Fibroblast of gingiva (primary cell): ENCODE results near the gene IGFBP6.
"Not testable (repeated sequence)": the region's sequence is repeated elsewhere in the genome, so short reads cannot be mapped to it uniquely, and the experiment has no call there.

Experiments
- DNase-seq: peaks from one replicate; pipeline ENCODE4 v3.0.0-alpha.2; 2011; ENCODE audit warnings: low read depth

IGFBP6 gene

GRCh38 chr12:53070877-53071492, 26.5 kb upstream of the IGFBP6 start:
- peak; percentile 5 for DNase-seq

DNA sequence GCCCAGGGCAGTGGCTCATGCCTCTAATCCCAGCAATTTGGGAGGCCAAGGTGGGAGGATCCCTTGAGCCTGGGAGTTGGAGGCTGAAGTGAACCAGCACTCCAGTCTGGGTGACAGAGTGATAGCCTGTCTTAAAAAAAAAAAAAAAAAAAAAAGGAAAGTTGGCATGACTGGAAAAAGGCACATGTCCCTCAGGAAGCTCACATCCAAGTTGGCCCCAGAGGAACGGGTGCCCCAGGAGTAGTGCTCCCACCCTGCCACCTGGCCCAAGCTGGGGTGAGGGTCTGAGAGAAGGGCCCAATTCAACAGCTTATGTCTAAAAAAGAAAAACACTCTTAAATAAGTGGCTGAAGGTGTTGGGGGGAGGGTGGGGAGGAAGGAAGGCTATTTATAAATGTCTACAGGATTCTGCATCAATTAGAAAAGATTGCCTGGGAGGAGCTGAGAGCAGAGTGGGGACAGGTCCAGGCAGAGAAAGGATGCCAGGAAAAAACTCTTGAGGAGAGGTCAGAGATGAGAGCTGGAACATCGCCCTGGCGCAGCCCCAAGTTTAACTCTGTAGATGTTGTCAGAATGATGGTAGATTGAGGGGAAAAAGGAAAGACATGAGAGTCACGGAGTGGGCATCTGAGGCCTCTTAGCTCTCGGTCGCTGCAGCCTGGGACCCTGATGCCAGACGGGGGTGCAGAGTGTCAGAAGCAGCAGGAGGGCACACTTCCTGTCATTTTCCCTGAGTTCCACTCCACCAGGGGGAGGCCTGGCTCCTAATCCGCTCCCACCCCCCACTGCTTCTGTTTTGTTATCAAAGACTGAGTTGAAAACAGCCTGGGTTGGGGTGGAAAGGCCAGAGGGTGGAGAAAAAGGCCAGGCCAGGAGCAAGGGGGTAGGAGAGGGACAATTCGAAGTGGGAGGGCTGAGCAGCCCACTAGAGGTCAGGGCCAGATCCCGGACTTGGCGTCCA, 25.6 kb upstream of the IGFBP6 start:
- DNase-seq = peak; percentile 62

DNA sequence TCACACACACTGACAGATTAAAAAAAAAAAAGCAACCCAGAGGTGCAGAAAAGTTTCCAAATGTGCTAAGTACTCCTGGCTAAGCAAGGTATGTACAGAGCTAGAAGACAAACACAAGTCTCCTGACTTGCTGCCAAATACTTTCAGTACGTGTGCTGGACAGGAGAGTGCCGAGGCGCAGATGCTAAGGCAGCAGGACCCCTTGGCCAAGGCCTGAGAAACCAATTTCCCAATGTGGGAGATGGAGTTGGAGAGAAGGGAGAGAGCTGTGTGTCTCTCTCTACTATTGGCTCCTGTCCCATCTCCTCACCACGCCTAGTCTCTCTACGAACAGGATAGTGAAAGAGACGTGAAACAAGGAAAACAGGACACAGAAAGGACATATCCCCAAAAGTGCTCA, 23.6 kb upstream of the IGFBP6 start:
- DNase-seq = peak; percentile 0

DNA sequence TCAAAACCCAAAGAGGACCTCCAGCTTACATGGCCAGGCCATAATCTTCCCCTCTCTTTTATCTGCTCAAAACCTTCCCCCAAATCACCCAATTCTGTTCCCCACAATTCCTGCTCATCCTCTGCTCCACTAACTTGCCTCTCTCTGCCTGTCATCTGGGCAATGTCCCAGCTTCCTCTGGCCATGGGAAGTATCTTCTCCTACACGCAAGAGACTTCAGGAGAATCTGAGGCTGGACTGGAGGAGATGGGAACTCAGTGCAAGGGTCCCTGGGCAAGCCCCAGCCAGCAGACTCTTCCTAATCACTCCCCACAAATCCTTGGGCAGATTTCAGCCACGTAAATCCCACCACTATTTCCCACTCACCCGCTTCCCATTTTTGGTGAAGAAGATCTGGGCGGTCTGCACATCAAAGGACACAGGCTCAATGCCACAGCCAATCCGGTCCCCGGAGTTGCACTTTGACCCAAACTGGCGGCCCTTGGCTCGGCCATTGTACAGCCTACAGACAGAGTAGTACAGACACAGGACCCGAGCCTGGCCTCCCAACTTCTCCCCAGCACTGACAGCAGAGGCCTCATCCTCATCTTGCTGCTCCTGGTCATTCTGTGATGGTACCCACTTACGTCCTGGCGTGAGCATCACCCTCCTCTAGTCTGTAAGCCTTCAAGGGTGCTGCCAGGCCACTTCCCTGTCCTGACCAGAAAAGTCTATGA, 23.0 kb upstream of the IGFBP6 start:
- peak; percentile 0 for DNase-seq

- DNase-seq = no peak
Measured at GRCh38 chr12:53074999-53075370, 22.5 kb upstream of the IGFBP6 start.

GRCh38 chr12:53076461-53076860, 21.0 kb upstream of the IGFBP6 start:
- no peak for DNase-seq

GRCh38 chr12:53077030-53077429, 20.4 kb upstream of the IGFBP6 start:
- no peak for DNase-seq

DNA sequence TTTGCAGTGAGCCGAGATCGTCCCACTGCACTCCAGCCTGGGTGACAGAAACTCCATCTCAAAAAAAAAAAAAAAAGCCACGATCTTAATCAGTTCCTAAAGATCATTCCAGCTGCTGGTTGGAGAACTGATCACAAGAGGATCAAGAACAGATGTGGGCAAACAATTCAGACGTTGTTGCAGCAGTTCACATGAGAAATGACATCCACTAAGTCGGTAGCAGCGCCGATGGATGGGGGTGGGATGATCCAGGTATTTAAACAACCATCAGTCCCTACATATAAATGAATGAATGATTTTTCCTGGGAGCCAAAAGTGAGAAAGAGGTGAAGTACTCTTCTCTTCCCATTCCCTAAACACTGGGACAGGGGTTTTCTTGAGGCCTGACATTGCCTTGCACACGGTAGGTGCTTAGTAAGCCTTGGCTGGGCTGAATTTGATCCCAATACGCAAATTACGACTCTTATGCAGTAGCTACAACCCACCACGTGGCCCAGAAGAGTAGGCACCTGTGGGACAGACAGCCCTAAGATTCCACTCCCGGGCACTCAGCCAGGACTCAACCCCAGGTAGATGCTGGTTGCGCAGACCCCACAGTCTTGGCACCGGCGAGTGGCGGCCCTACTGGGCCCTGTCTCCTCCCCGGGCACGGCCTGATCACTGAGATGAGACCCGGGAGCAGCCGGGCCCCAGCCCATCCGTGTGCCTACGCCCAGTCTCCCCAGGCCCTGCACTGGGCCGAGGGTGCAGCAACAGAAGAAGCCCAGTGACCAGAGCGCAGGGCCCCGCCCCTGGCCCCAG, 18.8 kb upstream of the IGFBP6 start:
- no peak for DNase-seq

DNA sequence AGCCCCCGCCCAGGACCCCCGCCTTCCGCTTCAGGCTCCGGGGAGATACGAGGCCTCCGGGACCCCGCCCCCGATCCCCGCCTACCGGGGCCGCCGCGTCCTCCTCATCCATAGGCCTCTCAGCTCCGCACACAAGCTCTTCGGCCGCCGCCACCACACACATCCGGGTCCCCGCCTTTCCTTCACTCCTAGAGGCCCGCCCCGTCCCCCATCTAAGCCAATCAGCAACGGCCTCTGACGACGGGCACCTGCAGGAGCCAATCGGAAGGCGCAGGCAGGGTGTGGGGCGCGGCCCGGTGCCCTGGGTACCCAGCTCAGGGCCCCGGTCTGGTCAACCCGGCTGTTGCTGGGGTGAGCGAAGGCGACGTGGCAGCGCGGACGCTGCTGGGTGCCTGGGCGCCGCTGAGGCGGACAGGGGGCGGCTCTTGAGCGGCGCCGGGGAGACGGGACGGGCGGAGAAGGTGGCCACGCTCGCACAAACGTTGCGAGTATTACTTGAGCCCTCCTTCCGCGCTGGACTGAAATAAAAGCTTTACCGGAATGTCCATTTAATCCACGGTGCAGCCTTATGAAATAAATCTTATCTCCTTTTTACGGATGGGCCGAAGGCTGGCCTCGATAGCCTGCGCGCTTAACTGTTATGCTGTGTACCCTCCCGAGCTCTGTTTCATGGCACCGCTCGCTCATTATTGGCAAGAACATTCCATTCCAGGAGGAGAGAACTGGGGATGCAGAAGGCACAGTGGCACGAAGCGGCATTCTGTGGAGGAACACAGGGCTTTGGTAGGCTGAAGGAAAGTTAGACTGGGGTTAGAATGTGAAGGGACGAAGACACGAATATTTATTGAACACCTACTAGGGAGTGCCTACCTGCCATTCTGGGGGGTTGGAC, 18.0 kb upstream of the IGFBP6 start, which contains the start of gene SPRYD3:
Gene SPRYD3 (minus strand): TSS at position 165 of the 892 bp plus-strand sequence. CDS start 57 bp downstream, at position 108.
- peak; percentile 98 for DNase-seq

GRCh38 chr12:53082637-53083175, 14.8 kb upstream of the IGFBP6 start:
- DNase-seq = no peak

DNA sequence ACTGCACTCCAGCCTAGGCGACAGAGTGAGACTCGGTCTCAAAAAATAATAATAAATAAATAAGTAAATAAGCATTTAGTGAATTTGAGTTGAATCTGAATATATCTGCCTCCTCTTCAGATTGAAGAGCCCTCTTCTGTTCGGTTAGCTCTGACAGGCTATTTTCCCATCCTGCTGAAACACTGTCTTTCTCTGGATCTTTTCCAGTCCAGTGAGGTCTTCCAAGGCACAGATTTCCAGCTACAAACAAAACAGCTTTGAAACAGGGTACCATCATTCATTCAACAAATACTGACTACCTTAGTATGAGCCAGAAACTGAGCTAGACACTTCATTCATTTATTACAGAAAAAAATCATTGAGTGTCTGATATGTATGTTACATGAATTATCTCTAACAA, 11.1 kb upstream of the IGFBP6 start:
- DNase-seq = no peak

DNA sequence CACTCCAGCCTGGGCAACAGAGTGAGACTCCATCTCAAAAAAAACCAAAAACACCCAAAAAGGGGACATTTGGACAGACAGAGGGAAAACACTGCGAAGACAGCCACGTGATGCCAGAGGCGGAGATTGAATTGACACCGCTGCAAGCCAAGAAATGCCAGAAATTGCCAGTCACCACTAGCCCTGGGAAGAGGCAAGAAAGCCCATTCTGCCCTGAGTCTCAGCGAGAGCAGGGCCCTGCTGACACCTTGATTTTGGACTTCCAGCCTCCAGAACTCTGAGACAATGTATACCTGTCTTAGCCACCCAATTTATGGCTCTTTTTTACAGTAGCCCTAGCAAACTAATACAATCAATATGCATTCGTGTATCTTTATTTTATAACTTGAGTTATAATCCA, 7.4 kb upstream of the IGFBP6 start:
- no peak for DNase-seq

DNA sequence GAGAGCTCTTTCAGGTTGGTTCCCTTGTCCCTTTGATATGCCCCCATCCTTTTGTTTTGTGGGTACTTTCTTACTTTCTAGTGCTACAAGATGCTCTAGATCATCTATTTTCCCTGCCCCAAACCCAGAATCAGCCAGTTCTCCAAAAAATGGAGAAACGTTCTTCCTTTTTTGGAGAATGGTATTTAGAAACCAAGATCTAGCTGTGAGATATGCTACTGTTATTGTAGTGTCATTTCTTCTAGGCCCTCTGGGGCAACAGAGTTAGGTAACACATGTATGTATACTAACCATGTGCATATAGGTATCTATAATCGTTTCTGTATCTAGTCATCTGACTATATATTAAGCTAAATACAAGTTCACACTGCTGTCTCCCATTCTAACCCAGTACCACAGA, 6.9 kb upstream of the IGFBP6 start:
- DNase-seq = no peak

DNA sequence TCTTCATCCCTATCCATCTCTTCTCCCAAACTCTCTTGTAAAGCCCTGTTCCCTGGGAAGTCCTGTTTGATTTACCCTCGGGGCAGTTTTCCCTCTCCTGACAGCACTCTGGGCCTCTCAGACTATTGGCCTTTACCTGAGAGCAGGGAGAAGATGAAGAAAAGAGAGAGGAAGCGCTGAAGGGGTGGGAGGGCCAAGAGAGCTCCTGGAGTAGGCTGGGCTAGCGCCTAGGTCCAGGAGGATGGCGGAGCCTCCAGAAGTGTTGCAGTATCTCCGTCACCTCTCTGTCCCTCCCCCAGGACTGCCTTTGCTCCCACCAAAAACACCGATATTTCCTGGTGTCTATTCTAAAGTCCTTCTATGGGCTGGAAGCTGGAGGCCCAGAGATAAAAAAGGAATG, 5.7 kb upstream of the IGFBP6 start:
- DNase-seq = no peak

GRCh38 chr12:53093777-53094393, 3.6 kb upstream of the IGFBP6 start:
- no peak for DNase-seq

DNA sequence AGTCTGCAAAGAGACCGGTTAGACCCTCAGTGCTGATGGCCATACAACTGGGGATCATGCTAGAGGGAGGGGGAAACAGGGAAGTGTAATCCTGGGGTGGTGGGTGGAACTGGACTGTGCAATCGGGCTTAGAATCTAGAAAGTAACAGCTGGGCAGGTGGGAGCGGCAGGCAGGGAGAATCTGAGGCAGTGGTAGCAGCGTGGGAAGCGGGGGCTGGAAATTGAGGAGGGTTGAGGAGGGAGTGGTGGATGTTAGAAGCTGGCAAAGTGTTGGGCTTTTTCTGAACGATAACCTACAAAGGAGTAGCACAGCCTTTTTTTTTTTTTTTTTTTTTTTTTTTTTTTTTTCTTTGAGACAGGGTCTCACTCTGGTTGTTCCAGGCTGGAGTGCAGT, 3.1 kb upstream of the IGFBP6 start:
- DNase-seq = no peak

DNA sequence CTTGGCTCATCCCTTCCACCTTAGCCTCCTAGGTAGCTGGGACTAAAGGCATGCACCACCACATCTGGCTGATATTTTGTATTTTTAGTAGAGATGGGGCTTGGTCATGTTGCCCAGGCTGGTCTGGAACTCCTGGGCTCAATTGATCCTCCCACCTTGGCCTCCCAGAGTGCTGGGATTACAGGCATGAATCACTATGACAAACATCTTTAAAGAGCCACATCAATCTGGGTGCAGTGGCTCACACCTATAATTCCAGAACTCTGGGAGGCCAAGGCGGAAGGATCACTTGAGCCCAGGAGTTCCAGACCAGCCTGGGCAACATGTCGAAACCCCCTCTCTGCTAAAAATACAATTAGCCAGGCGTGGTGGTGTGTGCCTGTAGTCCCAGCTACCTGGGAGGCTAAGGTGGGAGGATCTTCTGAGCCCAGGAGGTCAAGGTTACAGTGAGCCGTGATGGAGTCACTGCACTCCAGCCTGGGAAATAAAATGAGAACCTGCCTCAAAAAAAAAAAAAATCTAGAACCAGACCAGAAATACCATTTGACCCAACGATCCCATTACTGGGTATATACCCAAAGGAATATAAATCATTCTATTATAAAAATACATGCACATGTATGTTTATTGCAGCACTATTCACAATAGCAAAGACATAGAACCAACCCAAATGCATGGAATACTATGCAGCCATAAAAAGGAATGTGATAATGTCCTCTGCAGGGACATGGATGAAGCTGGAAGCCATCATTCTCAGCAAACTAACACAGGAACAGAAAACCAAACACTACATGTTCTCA, 2.5 kb upstream of the IGFBP6 start:
- DNase-seq = not testable (repeated sequence)

GRCh38 chr12:53095596-53095895, 1.9 kb upstream of the IGFBP6 start:
- DNase-seq = not testable (repeated sequence)

GRCh38 chr12:53096089-53096741, 1.3 kb upstream of the IGFBP6 start:
- peak; percentile 93 for DNase-seq
